GM18868 (cell line): ENCODE results near the gene METTL23.

Experiments used
- ATAC-seq: cut with Tn5 transposase; IDR thresholded peaks from one replicate; pipeline ENCODE4 v1.9.1; 2021; ENCODE audit warnings: mild to moderate bottlenecking, moderate library complexity; ENCODE audit not compliant: unreplicated experiment

The METTL23 gene

GRCh38 chr17:76752006-76752405 is 25.4 kb downstream of the METTL23 start:
- ATAC-seq, result no peak

- no peak for ATAC-seq
Observed at GRCh38 chr17:76753061-76753961, 26.7 kb downstream of the METTL23 start.

GRCh38 chr17:76755285-76755684 is 28.6 kb downstream of the METTL23 start:
- no peak for ATAC-seq

- ATAC-seq, result no peak
Observed at GRCh38 chr17:76757256-76757655, 30.6 kb downstream of the METTL23 start.

GRCh38 chr17:76758570-76758969 is 31.9 kb downstream of the METTL23 start:
- no peak for ATAC-seq

GRCh38 chr17:76772842-76773525 is 46.3 kb downstream of the METTL23 start:
- ATAC-seq, result no peak

GRCh38 chr17:76775021-76775600 is 48.5 kb downstream of the METTL23 start:
- ATAC-seq, result no peak

- no peak for ATAC-seq
Observed at GRCh38 chr17:76781056-76781982, 54.7 kb downstream of the METTL23 start.

- no peak for ATAC-seq
Observed at GRCh38 chr17:76783146-76783545, 56.5 kb downstream of the METTL23 start.
